IPS-18c (cell line): ENCODE data around the gene CTNNA3.

Experiments used
- H3K4me3 ChIP-seq: 2 replicates; pipeline ENCODE4 v1.7.0; 2013; ENCODE audit warnings: low read depth, mild to moderate bottlenecking, low read length, moderate library complexity; ENCODE audit not compliant: insufficient read depth
- H3K9me3 ChIP-seq: one replicate; pipeline ENCODE4 v1.6.1; 2013; ENCODE audit warnings: mild to moderate bottlenecking, low read length, moderate library complexity; ENCODE audit not compliant: control insufficient read depth, insufficient read depth

The CTNNA3 gene

GRCh38 chr10:67086327-67087134 is 609.5 kb downstream of the CTNNA3 start:
- H3K4me3 ChIP-seq = no peak overlapping the region

GRCh38 chr10:67079126-67079525 is 616.9 kb downstream of the CTNNA3 start:
- no peak overlapping the region for H3K4me3 ChIP-seq
- H3K9me3 ChIP-seq = no peaks in the 10 kb centered on the region

More at GRCh38 chr10:67086327-67087134, 609.5 kb downstream of the CTNNA3 start:
- no peaks in the 10 kb centered on the region for H3K9me3 ChIP-seq

- no peak overlapping the region for H3K4me3 ChIP-seq
Measured at GRCh38 chr10:67077376-67077775, 618.6 kb downstream of the CTNNA3 start.

GRCh38 chr10:67076144-67076543 is 619.9 kb downstream of the CTNNA3 start:
- Histone ChIP-seq H3K4me3 (no peak overlapping the region), H3K9me3 (no peaks in the 10 kb centered on the region)

More at GRCh38 chr10:67077376-67077775, 618.6 kb downstream of the CTNNA3 start:
- no peaks in the 10 kb centered on the region for H3K9me3 ChIP-seq

DNA sequence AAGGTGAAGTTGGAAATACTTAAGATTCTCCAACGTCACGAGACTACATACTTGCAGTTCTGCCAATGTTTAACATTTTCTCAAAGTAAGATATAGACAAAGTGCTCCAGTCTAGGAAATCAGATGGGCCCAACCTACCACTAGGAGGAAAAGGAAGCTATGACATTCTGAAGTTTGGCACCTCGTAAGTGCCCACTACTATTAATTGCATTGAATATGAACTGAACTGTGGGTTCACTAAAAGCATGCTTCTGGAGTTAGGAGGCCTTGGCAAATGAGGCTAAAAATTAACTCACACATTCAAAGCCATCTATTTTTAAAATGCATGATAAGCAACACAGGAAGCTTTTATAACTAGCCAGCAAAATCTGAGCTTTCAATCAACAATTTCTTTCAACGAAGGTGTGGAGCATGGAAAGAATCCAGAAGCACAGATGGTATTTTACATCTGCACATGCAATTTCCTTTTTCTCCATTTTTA is 620.5 kb downstream of the CTNNA3 start:
- Histone ChIP-seq H3K9me3 (no peaks in the 10 kb centered on the region), H3K4me3 (no peak overlapping the region)

DNA sequence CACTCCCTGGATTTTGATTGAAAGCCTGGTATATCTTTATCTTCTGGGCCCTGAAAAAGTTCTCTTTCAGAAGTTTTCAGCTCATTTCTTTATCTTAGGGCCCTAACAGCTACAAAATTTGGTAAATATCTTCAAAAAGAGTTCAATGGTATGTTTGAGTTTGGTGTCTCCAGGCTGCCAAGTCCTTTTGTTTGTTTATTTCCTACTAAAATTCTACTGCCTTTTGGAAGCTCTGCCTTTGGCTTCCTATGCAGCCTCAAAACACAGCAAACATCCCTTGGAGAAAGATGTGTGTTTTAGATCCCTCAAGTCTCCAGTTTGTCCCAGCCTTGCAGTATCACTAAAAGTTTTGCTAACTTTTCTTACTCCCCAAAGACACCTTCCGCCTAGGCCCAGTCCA is 623.3 kb downstream of the CTNNA3 start:
- Histone ChIP-seq H3K4me3 (no peak overlapping the region), H3K9me3 (no peaks in the 10 kb centered on the region)

GRCh38 chr10:67050415-67050814 is 645.6 kb downstream of the CTNNA3 start:
- no peak overlapping the region for H3K4me3 ChIP-seq
- H3K9me3 ChIP-seq = no peaks in the 10 kb centered on the region

GRCh38 chr10:67049988-67050387 is 646.0 kb downstream of the CTNNA3 start:
- Histone ChIP-seq H3K9me3 (no peaks in the 10 kb centered on the region), H3K4me3 (no peak overlapping the region)

DNA sequence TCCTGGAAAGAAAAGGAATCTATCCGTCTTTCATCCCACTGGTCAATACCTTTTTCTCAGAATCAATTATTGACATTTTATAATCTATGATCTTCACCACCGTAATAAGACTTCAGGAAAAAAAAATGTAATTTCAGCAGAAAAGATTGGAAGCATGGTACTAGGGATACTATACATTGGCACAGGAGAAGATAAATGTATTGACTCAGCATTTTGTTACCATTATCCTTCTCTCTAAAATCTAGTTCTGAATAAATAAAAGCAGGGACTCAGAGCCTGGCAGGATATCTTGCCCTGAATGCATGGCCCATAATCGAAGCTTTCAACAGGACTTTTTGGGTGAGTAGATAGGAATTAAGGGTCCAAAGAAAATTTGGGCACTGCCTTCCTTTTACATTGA is 649.5 kb downstream of the CTNNA3 start:
- no peak overlapping the region for H3K4me3 ChIP-seq
- H3K9me3 ChIP-seq = no peaks in the 10 kb centered on the region

DNA sequence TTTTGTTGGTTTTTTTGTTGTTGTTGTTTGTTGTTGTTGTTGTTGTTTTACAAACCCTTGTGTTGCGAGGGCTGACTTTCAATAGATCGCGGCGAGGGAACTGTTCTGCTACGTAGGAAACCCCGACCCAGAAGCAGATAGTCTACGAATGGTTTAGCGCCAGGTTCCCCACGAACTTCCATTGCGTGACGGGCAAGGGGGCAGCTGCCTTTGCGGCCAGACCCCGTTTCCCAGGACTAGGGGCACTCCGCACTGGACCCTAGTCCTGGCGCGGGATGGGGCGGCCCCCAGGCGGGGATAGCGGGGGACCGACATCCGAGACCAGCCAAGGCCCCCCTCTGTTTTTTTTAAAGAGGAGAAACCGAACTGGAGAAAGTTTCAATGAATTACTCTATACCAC is 650.6 kb downstream of the CTNNA3 start:
- H3K9me3 ChIP-seq = no peaks in the 10 kb centered on the region
- no peak overlapping the region for H3K4me3 ChIP-seq

DNA sequence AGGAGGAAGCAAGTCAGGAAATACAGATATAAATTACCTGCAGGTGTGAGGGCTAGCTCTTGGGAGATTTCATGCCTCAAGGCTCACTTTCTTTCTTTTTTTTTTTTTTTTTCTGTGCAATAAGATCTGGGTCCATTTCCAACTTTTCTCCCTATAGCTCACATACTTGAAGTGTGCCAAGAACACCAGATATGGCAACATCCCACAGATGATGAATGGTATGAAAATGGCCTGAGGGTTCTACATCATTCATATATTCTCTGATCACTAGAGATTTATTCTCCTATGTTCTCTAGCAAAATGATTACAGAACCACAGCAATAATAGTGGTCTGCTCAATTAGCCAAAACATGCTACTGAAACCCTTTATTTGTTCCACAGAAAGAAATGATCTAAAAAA is 653.0 kb downstream of the CTNNA3 start:
- H3K9me3 ChIP-seq = no peaks in the 10 kb centered on the region
- H3K4me3 ChIP-seq = no peak overlapping the region

DNA sequence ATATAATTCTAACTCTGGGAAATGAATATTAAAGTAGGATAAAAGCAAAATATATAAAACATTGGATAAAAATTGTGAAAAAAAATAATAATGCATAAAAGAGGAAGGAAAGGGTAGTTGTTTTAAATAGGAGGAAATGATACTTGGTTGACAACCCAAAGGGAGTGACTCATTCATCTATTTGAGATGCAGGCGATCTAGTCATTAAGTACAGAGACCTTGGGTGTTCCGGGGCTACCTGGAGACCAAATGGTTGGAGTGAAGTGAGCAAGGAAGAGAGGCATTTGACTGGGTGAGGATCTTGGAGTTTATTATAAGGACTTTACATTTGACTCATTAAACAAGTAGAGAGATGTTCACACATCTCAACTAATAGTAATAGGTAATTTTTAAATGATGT is 659.2 kb downstream of the CTNNA3 start:
- Histone ChIP-seq H3K9me3 (no peaks in the 10 kb centered on the region), H3K4me3 (no peak overlapping the region)

DNA sequence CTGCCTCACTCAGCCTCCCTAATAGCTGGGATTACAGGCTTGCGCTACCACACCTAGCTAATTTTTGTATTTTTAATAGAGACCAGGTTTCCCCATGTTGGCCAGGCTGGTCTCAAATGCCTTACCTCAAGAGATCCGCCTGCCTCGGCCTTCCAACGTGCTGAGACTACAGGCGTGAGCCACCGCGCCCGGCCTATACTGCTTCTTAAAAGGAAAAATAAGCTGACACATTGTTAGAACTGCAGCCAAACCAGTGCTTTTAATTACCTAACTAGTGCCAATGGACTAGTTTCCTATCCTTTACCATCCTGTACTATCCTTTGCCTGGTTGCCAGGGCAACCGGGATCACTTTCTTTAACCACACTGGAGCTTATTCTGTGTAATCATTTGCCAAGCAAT is 662.1 kb downstream of the CTNNA3 start:
- Histone ChIP-seq H3K9me3 (no peaks in the 10 kb centered on the region), H3K4me3 (no peak overlapping the region)

- Histone ChIP-seq H3K9me3 (no peaks in the 10 kb centered on the region), H3K4me3 (no peak overlapping the region)
Measured at GRCh38 chr10:67022099-67022498, 673.9 kb downstream of the CTNNA3 start.

- Histone ChIP-seq H3K4me3 (no peak overlapping the region), H3K9me3 (no peaks in the 10 kb centered on the region)
Measured at GRCh38 chr10:67017218-67017617, 678.8 kb downstream of the CTNNA3 start.

DNA sequence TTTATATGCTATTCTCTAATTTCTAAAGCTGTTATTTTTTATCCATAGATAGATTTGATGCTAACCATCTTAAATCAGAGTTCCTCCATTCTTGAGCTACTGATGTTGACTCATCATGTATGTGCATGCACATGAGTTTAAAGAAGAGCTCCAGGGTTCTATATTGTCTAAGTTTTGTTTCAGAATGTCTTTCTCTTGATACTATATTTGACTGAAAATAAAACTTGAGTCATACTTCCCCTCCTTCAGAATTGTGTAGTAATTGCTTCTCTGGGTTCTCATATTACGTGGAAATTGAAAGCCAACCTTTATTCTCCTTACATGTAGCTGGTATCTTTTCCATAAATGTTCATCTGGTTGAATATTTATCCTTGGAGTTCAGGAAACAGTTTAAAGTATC is 680.8 kb downstream of the CTNNA3 start:
- Histone ChIP-seq H3K4me3 (no peak overlapping the region), H3K9me3 (no peaks in the 10 kb centered on the region)

DNA sequence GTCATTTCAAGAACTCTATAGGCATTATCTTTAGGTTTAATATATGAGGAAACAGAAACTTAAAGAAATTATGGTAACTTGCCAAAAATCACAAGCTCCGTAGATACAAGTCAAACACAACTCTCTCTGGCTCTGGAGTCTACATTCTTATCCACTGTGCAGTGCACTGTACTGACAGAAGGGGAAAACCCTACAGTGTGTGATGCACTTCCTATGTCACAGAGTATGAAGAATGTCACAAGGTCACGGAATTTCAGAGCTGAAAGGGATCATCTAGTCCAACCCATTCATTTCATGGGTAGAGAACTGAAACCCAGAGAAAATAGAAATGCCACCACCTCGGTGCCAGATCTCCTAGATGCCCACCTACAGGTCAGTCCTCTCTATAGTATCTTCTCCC is 684.0 kb downstream of the CTNNA3 start:
- Histone ChIP-seq H3K9me3 (no peaks in the 10 kb centered on the region), H3K4me3 (no peak overlapping the region)

DNA sequence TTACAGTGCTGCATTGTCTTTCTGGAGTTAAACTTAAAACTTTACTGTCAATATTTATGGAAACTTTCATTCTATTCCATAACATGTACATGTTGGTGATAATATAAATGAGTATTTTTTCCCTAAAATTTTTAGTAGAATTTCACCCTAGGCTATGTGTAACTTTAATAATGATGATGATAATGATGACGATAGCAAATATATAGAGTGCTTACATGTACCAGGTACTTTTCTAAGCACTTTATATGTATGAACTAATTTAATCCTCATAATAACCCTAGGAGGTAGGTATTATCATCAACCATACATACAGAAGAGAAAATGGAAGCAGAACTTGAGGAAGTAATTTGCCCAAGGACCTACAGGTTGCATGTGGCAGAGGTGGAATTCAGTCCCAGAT is 684.5 kb downstream of the CTNNA3 start:
- Histone ChIP-seq H3K4me3 (no peak overlapping the region), H3K9me3 (no peaks in the 10 kb centered on the region)

GRCh38 chr10:67005981-67006380 is 690.0 kb downstream of the CTNNA3 start:
- Histone ChIP-seq H3K4me3 (no peak overlapping the region), H3K9me3 (no peaks in the 10 kb centered on the region)
